ENCODE results near the gene MRPL37. TPM values are rescaled to one million over a fixed set of nuclear protein-coding genes. Genes with fewer than 3 reads are reported as not detected.

The MRPL37 gene
- total and polyA plus RNA-seq, 2 of the 4 experiments (the other 2 are of a cell fraction): 42.8 to 132 TPM

- Histone ChIP-seq H2BK5ac (ENCODE audit: low read depth, low read length, poor library complexity, severe bottlenecking) (no peak overlapping the region), H3K18ac (ENCODE audit: low read depth, low read length) (no peak overlapping the region), H3K4me3 (ENCODE audit: insufficient read depth, low read depth, low read length) (no peak overlapping the region), H3K56ac (ENCODE audit: extremely low read depth, insufficient read depth, low read length) (no peak overlapping the region), H3K27ac (ENCODE audit: insufficient read depth, low read length) (no peak overlapping the region), H3K27me3 (ENCODE audit: control insufficient read depth, insufficient read depth, low read length) (no peaks in the 10 kb centered on the region), H3K4me2 (ENCODE audit: low read depth, low read length) (no peak overlapping the region), H4K20me1 (ENCODE audit: insufficient read depth, low read length) (peaks cover 10% of the 10 kb centered on the region), H3K4me1 (ENCODE audit: control insufficient read depth, insufficient read depth, low read length) (peaks cover 14% of the 10 kb centered on the region), H3K14ac (replicated peaks; ENCODE audit: low read depth, low read length) (no peak overlapping the region), H4K91ac (ENCODE audit: insufficient read depth, low read depth, low read length) (no peak overlapping the region), H2BK20ac (ENCODE audit: low read depth, low read length) (no peak overlapping the region), H2AK9ac (replicated peaks; ENCODE audit: low read depth, low read length, poor library complexity) (peak overlapping the region; percentile 63), H3K9me1 (ENCODE audit: insufficient read depth, low read length) (peaks cover 15% of the 10 kb centered on the region), H3K4ac (ENCODE audit: low read depth, low read length) (no peak overlapping the region), H2BK15ac (ENCODE audit: low read depth, low read length) (no peak overlapping the region), H2AFZ (replicated peaks; ENCODE audit: low read length, poor library complexity) (no peak overlapping the region), H3K9me3 (ENCODE audit: control insufficient read depth, insufficient read depth, low read length) (no peaks in the 10 kb centered on the region), H3K36me3 (ENCODE audit: control insufficient read depth, insufficient read depth, low read length) (peaks cover 68% of the 10 kb centered on the region), H2AK5ac (ENCODE audit: low read depth, low read length) (no peak overlapping the region), H4K5ac (ENCODE audit: low read depth, low read length) (no peak overlapping the region), H3K79me1 (ENCODE audit: low read depth in 1 of 2, low read length in 2 of 2) (peaks cover 0 to 8% of the 10 kb centered on the region in 2 experiments; a peak in 3 of 4 replicates), H3K9ac (ENCODE audit: low read depth, low read length) (no peak overlapping the region), H4K8ac (ENCODE audit: low read depth in 2 of 2, low read length in 2 of 2) (no peak overlapping the region), H3K23ac (ENCODE audit: low read depth, low read length) (no peak overlapping the region), H2BK120ac (ENCODE audit: low read depth, low read length) (no peak overlapping the region)
- BruUV-seq (replicated peaks): no TSS peak
- dilution Hi-C loops (cut with HindIII; ENCODE audit: low sequenced_read_pairs, unreplicated experiment) (no loop called here), intact Hi-C loops (cut with micrococcal nuclease) (no loop called here), in situ Hi-C loops (cut with MboI; ENCODE audit: low sequenced_read_pairs) (loop anchor here (25.0 kb wide), 1 partner anchor 353 kb away; no protein-coding TSS in a partner anchor)
- ChIA-PET CTCF (no interaction called here), POLR2A (ENCODE audit: unreplicated experiment) (no interaction called here)
- ATAC-seq (ENCODE audit: low read depth): no peak
- 88% methylated on average over 3 of the region's 9 CpGs; no CpG with 5 or more reads in 1 of the 2 experiments for WGBS, 2 experiments (ENCODE audit: extremely low coverage in 2 of 2, insufficient read length in 1 of 2)
- no peak for DNase-seq
- no peak for TF ChIP-seq POLR2A (IDR thresholded peaks at IDR 0.05; ENCODE audit: low read depth, low read length)
- TF ChIP-seq CHD1 (IDR thresholded peaks at IDR 0.05; ENCODE audit: low read depth, low read length): no peak
- TF ChIP-seq SMC3 (IDR thresholded peaks at IDR 0.05; ENCODE audit: low read depth, low read length): no peak
- no peak for TF ChIP-seq CEBPB (IDR thresholded peaks at IDR 0.05; ENCODE audit: low read depth, low read length)
- TF ChIP-seq CTCF (conservative IDR thresholded peaks at IDR 0.05; ENCODE audit: low read depth, low read length): no peak
- TF ChIP-seq MXI1 (IDR thresholded peaks at IDR 0.05; ENCODE audit: borderline replicate concordance, low read depth, low read length): no peak
- TF ChIP-seq USF2 (IDR thresholded peaks at IDR 0.05; ENCODE audit: low read depth, low read length): no peak
- TF ChIP-seq NFE2L2 (IDR thresholded peaks at IDR 0.05; ENCODE audit: low read depth, low read length): no peak
- no peak for TF ChIP-seq RAD21 (IDR thresholded peaks at IDR 0.05; ENCODE audit: low read length)
- TF ChIP-seq ELK1 (IDR thresholded peaks at IDR 0.05; ENCODE audit: borderline replicate concordance, low read depth, low read length): no peak
- TF ChIP-seq MAFK (IDR thresholded peaks at IDR 0.05; ENCODE audit: low read depth, low read length): no peak
- no peak for TF ChIP-seq RCOR1 (IDR thresholded peaks at IDR 0.05; ENCODE audit: insufficient replicate concordance, low read length)
These were observed 15.6 kb downstream of the MRPL37 start for GRCh38 chr1:54215523-54215922.

Measured in IMR-90 (cell line).